HG03159 (cell line): Measurements from ENCODE around the gene CENPF.
A peak's percentile ranks its signal among the peaks of the same experiment; 100 is the strongest.
"Not testable (repeated sequence)": the region's sequence is repeated elsewhere in the genome, so short reads cannot be mapped to it uniquely, and the experiment has no call there.

Experiments
- ATAC-seq: cut with Tn5 transposase; IDR thresholded peaks from one replicate; pipeline ENCODE4 v1.9.1; 2021; ENCODE audit warnings: mild to moderate bottlenecking, moderate library complexity; ENCODE audit not compliant: unreplicated experiment

The CENPF gene, protein sequence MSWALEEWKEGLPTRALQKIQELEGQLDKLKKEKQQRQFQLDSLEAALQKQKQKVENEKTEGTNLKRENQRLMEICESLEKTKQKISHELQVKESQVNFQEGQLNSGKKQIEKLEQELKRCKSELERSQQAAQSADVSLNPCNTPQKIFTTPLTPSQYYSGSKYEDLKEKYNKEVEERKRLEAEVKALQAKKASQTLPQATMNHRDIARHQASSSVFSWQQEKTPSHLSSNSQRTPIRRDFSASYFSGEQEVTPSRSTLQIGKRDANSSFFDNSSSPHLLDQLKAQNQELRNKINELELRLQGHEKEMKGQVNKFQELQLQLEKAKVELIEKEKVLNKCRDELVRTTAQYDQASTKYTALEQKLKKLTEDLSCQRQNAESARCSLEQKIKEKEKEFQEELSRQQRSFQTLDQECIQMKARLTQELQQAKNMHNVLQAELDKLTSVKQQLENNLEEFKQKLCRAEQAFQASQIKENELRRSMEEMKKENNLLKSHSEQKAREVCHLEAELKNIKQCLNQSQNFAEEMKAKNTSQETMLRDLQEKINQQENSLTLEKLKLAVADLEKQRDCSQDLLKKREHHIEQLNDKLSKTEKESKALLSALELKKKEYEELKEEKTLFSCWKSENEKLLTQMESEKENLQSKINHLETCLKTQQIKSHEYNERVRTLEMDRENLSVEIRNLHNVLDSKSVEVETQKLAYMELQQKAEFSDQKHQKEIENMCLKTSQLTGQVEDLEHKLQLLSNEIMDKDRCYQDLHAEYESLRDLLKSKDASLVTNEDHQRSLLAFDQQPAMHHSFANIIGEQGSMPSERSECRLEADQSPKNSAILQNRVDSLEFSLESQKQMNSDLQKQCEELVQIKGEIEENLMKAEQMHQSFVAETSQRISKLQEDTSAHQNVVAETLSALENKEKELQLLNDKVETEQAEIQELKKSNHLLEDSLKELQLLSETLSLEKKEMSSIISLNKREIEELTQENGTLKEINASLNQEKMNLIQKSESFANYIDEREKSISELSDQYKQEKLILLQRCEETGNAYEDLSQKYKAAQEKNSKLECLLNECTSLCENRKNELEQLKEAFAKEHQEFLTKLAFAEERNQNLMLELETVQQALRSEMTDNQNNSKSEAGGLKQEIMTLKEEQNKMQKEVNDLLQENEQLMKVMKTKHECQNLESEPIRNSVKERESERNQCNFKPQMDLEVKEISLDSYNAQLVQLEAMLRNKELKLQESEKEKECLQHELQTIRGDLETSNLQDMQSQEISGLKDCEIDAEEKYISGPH (N-terminal part only)

DNA sequence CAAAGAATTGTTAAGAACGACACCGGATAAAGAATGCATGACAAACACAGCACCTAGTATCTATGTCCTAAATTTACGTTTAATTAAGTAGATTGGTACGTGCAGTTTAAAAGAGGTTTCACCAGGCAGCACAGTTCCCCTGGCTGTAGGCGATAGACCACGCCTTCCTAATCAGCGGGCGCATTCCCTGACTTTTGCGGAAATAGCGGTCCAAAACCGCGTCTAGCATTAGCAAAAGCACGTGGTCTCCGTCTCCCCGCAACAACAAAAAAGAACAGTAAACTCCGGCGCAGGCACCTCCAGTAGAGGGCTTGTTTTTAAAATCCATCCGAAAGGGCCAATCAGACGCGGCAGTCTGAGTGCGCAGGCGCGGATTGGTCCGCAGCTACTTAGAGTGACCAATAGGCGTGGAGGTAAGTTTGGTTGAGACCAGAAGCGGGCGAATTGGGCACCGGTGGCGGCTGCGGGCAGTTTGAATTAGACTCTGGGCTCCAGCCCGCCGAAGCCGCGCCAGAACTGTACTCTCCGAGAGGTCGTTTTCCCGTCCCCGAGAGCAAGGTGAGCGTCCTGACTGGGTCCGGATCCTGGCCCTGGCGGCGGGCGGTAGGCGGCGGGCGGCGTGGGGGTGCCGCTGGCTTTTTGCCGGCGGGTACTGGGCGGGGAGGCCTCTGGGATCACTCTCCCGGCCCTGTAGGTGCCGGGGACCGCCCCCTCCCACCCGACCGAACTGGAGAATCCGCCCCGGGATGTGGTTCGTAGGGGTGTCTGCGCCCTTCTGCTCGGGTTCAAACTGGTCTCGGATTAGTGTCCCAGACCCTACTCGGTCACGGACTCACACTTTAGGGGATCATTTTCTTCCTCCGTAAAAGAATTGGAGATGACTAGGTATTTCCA is at the start of gene CENPF:
TSS of gene CENPF (plus strand) at position 432 of the 894 bp plus-strand sequence. CDS start 10,560 bp downstream, outside the sequence.
- ATAC-seq, result peak; percentile 98

DNA sequence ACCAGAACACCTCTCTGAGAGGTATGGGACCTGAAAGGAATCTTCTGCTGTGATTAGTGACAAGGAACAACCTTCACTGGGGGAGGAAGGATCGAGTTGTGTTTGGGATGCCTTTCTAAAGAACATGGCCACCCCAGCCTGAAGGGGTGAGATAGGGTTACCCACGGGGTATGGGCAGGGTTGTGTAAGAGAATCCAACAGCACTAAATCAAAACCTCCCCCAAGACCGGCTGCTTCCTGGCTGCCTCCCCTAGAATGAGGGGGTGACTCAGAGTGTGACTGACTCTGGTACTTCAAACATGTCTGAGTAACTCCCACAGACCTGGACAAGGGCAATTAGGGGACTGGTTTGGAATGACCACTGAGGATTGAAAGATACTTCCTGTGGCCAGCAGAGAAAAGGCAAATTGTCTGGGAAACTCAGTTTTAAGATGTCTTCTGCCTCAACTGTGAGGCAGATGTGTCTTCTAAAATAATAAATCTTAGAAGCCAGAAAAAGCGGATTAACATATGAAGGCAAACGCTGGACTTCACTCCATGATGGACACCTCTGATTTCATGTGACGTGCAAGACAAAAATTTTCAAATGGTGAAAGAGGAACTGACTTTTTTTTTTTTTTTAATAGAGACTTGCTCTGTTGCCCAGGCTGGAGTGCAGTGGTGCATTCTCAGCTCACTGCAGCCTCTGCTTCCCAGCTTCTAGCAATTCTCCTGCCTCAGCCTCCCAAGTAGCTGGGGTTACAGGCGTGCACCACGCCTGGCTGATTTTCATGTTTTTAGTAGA is 44.9 kb upstream of the CENPF start:
- ATAC-seq, result peak; percentile 47

DNA sequence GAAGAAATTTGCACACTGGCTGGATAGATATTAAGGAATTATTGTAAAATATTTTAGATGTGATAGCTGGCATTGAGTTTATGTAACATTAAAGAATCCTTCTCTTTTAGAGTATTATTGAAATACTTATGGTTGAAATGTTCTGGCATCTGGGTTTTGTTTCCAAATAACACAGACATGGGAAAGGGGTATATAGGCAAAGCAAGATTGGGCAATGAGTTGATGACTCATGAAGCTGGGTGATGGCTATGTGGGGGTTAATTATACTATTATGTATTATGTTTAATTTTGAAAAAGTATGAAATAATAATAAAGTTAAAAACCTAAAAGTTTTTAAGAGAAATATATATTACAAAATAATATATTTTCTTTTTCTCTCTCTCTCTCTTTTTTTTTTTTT is 39.1 kb upstream of the CENPF start:
- no peak for ATAC-seq

DNA sequence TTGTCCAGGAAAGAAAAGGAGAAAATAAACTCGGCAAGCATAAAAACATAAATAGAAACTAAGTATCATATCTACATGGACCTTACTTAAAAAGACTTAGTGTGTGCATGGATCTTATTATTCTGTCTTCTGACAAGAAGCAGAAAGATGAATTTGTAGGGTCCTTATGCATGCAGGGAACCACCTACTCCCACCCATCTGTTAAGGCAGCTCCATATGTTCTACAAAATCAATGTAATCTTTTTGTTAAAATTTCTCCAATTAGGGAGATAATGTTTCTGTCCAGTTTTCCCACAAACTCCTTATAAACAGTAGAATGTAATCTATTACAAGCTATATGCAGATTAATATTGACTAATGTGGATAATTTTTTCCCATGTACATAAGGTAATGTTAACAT is 37.7 kb upstream of the CENPF start:
- no peak for ATAC-seq

DNA sequence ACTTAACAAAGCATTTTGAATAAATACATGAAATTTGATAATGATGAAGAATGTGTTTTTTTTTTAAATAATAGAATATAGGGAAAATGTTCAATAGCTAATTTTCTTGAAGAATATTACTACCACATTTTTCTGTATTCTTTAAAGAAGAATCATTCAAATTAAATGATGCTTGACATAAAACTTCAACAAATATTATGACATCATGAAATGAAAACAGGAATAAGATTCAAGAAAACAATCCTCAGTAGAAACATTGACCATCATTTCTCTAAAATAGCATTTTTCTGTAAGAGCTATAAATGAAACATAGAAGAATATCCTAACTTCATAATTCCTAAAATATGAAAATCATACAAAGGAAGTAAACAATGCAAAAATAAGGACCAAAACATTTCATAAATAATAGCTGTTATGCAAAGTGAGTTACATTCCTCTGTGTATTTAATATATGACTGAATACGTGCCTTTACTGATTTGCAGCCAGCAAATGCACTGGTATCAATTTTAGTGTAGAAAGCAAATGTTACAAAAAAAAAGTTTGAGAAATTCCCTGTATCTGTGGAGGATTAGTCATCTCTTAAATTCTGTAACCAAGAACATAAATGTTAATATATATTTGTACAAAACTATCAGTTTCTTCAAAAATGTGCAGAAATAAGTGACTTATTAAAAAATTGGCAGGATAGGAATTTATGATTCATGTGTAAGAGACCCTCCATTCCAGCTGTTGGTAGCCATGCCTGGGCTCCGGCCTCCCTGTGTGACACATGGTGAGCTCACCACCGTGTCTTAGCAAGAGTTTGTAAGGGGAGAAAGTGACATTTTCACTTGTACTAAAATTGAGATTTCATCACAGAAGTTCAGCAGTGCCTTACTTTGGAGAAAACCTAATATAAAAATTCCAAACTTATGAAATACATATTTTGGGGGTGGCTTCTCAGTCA is 36.6 kb upstream of the CENPF start:
- ATAC-seq, result no peak

DNA sequence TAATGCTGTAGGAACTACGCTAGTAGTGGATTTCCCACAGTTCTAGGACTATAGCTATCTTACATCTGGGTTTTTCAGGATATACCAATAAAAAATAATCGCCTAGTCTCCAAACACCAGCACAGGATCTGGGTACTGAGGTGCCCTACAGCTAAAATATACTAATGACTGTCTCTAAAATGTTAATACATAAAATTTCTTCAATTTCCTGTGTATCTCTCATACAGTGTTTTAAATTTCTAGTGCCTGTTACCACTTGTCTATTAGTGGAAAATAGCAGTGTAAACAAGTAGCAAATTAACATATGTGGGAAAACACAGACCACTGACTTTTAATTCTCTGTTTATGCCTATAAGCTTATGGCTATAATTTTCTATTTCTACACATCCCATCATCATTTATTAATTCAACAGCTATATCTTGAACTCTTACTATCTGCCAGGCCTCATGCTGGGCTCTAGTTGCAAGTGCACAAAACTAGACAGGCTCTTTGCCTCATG is 35.5 kb upstream of the CENPF start:
- no peak for ATAC-seq

DNA sequence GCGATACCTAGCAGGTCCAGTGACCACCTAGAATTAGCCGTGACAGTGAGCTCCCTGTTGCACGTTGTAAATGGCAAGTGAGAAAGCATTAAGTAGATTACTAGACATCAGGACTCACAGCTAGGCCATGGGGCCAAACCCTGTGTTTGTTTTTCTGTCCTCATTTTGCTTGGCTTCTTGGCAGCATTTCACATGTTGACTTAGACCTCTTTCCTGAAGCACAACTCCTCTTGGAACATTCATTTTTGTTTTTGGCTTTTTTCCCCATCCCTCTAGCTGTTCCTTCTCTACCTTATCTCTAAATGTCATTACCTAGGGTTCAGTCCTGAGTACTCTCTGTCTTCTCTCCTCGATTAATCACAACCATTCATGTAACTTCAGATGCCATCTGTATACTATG is 34.7 kb upstream of the CENPF start:
- no peak for ATAC-seq

DNA sequence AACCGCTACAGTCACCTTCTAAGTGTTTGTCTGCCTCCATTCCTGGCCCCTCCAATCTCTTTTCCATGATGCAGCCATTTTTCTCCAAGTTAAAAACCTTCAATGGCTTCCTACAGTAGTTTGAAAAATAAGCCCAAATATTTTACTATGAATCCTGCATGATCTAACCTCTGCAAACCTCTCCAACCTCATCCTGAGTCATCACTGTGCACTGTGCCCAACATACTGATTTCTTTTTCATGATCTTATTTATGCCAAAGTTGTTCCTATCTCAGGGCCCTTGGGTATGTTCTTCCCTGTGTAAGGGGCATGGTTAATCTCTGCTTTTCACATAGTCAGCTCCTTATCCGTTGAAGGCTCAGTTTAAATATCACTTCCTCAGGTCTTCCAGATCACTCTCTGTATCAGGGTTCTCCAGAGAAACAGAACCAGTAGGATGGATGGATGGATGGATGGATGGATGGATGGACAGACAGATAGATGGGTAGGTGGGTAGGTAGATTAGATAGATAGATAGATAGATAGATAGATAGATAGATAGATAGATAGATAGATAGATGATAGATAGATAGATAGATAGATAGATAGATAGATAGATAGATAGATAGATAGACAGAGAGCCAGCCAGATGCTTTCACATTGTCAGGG is 33.5 kb upstream of the CENPF start:
- no peak for ATAC-seq

DNA sequence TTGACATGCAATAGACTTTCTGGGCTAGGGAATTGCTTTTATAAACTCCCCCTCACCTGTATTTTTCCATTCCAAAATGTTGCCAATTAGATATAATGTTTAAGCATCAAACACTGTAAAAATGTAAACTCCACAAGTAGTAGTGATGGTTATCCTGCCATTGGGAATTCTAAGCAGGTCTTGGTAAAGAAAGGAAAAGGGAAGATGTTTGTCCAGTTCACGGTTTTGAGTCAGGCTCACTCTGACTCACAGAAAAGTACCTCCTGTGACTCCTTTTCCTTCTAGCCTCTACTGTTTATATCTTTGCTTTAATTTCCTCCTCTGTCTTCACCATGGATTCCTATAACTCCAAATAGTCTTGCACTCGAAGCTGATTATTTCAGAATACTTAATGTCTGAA is 32.6 kb upstream of the CENPF start:
- no peak for ATAC-seq

DNA sequence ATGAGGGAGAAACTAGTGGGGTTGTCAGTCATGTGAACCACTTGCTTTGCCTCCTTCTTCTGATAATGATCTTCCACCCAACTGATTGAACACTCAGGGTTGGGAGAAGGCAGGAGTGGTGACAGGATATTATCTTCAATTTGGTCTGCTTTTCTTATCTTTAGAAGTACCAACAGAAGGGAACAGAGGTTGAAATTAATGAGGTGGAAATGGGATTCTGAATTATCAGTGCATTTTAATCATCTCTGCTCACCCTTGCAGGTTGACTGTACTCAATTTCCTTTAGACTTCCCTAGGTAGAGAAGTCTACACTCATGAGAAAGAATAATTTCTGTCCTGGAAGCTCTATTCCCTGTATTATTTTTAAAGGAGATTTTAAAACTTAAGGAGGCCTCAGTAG is 31.7 kb upstream of the CENPF start:
- no peak for ATAC-seq

DNA sequence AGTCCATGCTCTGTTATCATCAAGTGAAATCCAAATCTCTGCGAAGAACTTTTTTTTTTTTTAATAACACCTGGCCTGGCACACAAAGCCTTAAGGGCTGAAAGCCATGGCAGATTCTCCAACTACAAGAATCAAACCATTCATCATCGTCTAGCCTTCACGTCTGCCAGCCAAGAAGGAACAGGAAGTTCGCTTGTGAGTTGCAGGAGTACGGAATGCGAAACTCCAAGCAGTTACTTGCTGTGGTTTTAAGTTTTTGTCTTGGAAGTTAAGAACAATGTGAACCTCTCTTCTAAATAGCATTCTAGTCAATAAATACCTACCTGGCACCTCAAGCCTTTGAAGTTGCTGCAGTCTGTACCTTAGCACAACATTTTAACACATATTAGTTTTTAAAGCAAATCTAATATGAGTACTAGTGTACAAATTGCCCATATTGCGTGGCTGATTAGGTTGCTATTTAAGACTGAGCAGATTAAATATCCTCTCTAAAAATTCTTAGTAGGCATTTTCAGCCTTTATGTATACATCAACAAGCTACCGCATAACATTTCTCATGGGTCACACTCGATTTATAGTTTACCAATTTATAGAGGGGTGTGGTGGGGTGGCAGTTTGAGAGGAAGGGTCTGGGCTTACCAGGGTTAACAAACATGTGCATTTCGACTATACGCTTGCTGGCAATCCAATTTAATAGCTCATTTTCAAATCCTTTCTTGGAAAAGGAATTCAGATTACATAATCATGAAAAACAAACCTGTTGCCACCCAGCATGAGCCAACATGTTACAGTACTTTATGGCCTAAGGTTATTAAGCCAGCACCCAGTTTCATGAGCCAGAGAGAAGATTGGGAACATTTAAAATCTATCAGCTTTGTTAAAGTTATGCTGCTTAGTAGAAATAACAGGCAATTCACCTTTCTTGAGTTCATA is 29.3 kb upstream of the CENPF start:
- ATAC-seq, result no peak

DNA sequence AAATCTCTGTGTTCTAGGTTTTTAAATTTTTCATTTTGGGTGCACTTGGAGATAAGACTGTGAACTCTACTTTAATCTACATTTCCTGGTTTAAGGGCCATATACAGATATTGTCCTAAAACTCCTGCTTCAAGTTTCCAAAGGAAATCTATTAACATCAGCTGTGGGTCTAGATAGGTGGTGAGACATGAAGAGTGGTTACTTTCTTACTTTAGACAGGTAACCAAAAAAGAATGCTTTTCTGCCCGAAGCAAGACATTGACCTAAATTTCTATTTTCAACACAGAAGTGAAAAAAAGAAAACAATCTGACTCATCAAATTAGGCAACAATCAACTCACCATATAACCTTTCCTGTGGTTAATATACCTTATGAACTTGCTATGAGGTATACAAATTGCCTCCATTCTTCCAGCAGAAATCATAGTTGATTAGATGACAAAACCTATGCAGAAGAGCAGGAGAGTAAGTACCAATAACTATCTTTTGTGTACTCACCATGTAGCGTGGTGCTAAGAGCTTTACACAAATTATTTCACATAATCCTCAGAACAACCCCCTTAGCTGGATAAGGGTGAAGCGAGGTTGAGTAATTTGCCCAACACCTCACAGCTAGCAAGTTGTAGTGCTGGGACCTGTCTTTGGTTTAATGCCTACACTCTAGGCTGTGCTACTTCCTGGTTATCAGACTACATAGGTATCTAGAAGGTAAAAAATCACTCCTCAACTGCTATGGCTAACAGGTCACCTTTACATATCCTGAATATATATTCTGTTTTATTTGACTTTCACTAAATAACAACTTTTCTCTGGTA is 28.2 kb upstream of the CENPF start:
- ATAC-seq, result no peak

DNA sequence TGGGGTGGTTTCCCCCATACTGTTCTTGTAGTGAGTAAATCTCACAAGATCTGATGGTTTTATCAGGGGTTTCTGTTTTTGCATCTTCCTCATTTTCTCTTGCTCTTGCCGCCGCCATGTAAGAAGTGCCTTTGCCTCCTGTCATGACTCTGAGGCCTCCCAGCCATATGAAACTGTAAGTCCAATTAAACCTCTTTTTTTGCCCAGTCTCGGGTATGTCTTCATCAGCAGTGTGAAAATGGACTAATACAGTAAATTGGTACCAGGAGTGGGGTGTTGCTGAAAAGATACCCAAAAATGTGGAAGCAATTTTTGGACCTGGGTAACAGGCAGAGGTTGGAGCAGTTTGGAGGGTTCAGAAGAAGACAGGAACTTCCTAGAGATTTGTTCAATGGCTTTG is 26.9 kb upstream of the CENPF start:
- ATAC-seq, result not testable (repeated sequence)

DNA sequence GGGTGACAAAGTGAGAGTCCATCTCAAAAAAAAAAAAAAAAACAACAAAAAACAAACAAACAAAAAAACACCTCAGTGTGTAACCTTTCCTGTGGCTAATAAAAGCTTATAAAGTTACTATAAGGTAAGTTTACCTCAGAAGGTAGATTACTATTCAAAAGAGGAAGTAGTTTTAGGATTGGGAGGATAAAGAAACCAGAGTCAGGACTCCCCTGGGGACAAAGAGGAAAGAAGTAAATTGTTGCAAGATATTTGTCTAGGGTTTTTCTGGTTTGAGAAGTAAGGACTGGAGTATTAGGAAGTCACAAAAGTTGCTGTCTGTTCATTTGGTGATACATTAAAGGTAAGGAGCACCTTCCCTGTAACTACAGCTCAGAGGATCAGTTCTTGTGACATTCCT is 23.8 kb upstream of the CENPF start:
- ATAC-seq, result no peak

DNA sequence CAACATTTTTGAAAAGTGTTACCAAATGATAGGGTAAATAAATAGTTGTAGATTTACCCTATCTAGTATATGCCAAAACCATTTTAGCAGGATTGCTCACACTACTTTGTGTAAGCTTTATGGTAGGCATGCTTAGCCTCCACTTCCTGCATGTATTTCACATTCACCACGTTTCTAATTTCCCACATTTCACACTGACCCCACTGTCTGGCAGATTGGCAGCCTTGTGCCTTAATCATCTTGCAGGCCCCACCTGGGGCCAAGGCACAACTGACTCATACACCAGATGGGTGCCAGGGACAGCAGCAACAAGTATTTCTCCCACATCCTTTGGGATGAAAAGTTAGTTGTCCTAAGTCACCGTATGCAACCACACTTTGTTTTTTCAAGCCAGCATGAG is 21.2 kb upstream of the CENPF start:
- ATAC-seq, result no peak
